OCI-LY3 (cell line): Measurements from ENCODE around the gene RFPL3.
"Not testable (repeated sequence)": the region's sequence is repeated elsewhere in the genome, so short reads cannot be mapped to it uniquely, and the experiment has no call there.

Experiments used
- H2AFZ ChIP-seq: fragments of 200-600, 300-600 bp; shearing (Covaris generic); 2 replicates; pipeline ENCODE4 v1.6.0; 2014; ENCODE audit warnings: antibody characterized with exemption, low read depth, low read length
- H3K27ac ChIP-seq: fragments of 200-600, 300-600 bp; sonication (generic); 2 replicates; pipeline ENCODE4 v1.5.1; 2014; ENCODE audit warnings: mild to moderate bottlenecking, low read length, moderate library complexity, mixed read lengths
- H3K27me3 ChIP-seq: fragments of 200-600, 300-600 bp; sonication (generic); 2 replicates; pipeline ENCODE4 v1.6.1; 2014; ENCODE audit warnings: low read depth, low read length, mixed read lengths
- H3K36me3 ChIP-seq: fragments of 200-600, 300-600 bp; sonication (generic); replicated peaks from 2 replicates; pipeline ENCODE3; 2014; ENCODE audit warnings: low read depth, low read length, mixed read lengths
- H3K4me1 ChIP-seq: fragments of 300-600, 200-600 bp; sonication (generic); 2 replicates; pipeline ENCODE4 v1.6.1; 2014; ENCODE audit warnings: low read length, mixed read lengths
- H3K4me2 ChIP-seq: fragments of 200-600, 300-600 bp; sonication (generic); 2 replicates; pipeline ENCODE4 v1.6.1; 2014; ENCODE audit warnings: low read length, mixed read lengths
- H3K4me3 ChIP-seq: fragments of 300-600, 200-600 bp; sonication (generic); 2 replicates; pipeline ENCODE4 v1.5.1; 2014; ENCODE audit warnings: antibody characterized with exemption, mild to moderate bottlenecking, low read length, moderate library complexity
- H3K79me2 ChIP-seq: fragments of 300-600, 200-600 bp; shearing (Covaris generic); 2 replicates; pipeline ENCODE4 v1.6.1; 2014; ENCODE audit warnings: mild to moderate bottlenecking, low read length, mixed read lengths
- H3K9ac ChIP-seq: fragments of 300-600, 200-600 bp; shearing (Covaris generic); 2 replicates; pipeline ENCODE4 v1.6.0; 2014; ENCODE audit warnings: mild to moderate bottlenecking, low read length, moderate library complexity
- H3K9me3 ChIP-seq: fragments of 200-600, 300-600 bp; shearing (Covaris generic); 2 replicates; pipeline ENCODE4 v1.6.1; 2014; ENCODE audit warnings: low read length, mixed read lengths; ENCODE audit not compliant: insufficient read depth
- H4K20me1 ChIP-seq: fragments of 200-600, 300-600 bp; sonication (generic); 2 replicates; pipeline ENCODE4 v1.6.1; 2016; ENCODE audit warnings: low read length, mixed read lengths; ENCODE audit not compliant: insufficient read depth
- CTCF ChIP-seq: fragments of 200-600, 300-600 bp; sonication (generic); IDR thresholded peaks from 2 replicates; pipeline ENCODE4 v1.5.1; 2014; ENCODE audit warnings: antibody characterized with exemption, low read length, low read depth
- EZH2phosphoT487 ChIP-seq: fragments of 200-600 bp; shearing (Covaris generic); IDR thresholded peaks from 2 replicates; pipeline ENCODE4 v1.6.1; 2018; ENCODE audit warnings: antibody characterized with exemption, mixed run types, low read depth

RFPL3 gene

GRCh38 chr22:32353292-32353691, 4.4 kb upstream of the RFPL3 start:
- Histone ChIP-seq H3K27me3 (no peaks in the 10 kb centered on the region), H3K4me3 (no peak overlapping the region), H3K27ac (no peak overlapping the region), H3K9me3 (no peaks in the 10 kb centered on the region), H3K36me3 (no peaks in the 10 kb centered on the region), H2AFZ (no peak overlapping the region), H3K79me2 (no peaks in the 10 kb centered on the region), H3K4me1 (no peaks in the 10 kb centered on the region), H4K20me1 (no peaks in the 10 kb centered on the region), H3K4me2 (no peak overlapping the region), H3K9ac (no peak overlapping the region)
- TF ChIP-seq EZH2phosphoT487 (no peak), CTCF (no peak)

GRCh38 chr22:32353840-32354239, 3.8 kb upstream of the RFPL3 start:
- H3K4me3 ChIP-seq, result no peak overlapping the region
- H4K20me1 ChIP-seq, result no peaks in the 10 kb centered on the region
- H3K9ac ChIP-seq, result no peak overlapping the region
- H3K27ac ChIP-seq, result no peak overlapping the region
- no peaks in the 10 kb centered on the region for H3K79me2 ChIP-seq
- no peak overlapping the region for H3K4me2 ChIP-seq
- TF ChIP-seq EZH2phosphoT487, result no peak
- TF ChIP-seq CTCF, result no peak
- H3K36me3 ChIP-seq, result no peaks in the 10 kb centered on the region
- H3K4me1 ChIP-seq, result no peaks in the 10 kb centered on the region
- no peaks in the 10 kb centered on the region for H3K27me3 ChIP-seq
- no peak overlapping the region for H2AFZ ChIP-seq
- H3K9me3 ChIP-seq, result no peaks in the 10 kb centered on the region

- H3K79me2 ChIP-seq, result no peaks in the 10 kb centered on the region
- H3K9me3 ChIP-seq, result no peaks in the 10 kb centered on the region
- H4K20me1 ChIP-seq, result no peaks in the 10 kb centered on the region
- no peak overlapping the region for H3K27ac ChIP-seq
- H3K4me1 ChIP-seq, result no peaks in the 10 kb centered on the region
- TF ChIP-seq CTCF, result no peak
- TF ChIP-seq EZH2phosphoT487, result no peak
- no peak overlapping the region for H2AFZ ChIP-seq
- H3K36me3 ChIP-seq, result no peaks in the 10 kb centered on the region
- H3K4me3 ChIP-seq, result no peak overlapping the region
- no peak overlapping the region for H3K9ac ChIP-seq
- no peaks in the 10 kb centered on the region for H3K27me3 ChIP-seq
- no peak overlapping the region for H3K4me2 ChIP-seq
Measured at GRCh38 chr22:32354360-32355351, 3.0 kb upstream of the RFPL3 start.

GRCh38 chr22:32355760-32356159, 1.9 kb upstream of the RFPL3 start:
- Histone ChIP-seq H4K20me1 (no peaks in the 10 kb centered on the region), H3K79me2 (no peaks in the 10 kb centered on the region), H3K27ac (no peak overlapping the region), H3K27me3 (no peaks in the 10 kb centered on the region), H2AFZ (no peak overlapping the region), H3K9ac (no peak overlapping the region), H3K36me3 (no peaks in the 10 kb centered on the region), H3K4me1 (no peaks in the 10 kb centered on the region), H3K4me2 (no peak overlapping the region), H3K4me3 (no peak overlapping the region), H3K9me3 (no peaks in the 10 kb centered on the region)
- peak; percentile 20 for TF ChIP-seq CTCF
- no peak for TF ChIP-seq EZH2phosphoT487

- not testable (repeated sequence) for H3K4me1 ChIP-seq
Measured at GRCh38 chr22:32360096-32360495, 2.4 kb downstream of the RFPL3 start.

More at GRCh38 chr22:32360096-32360495, 2.4 kb downstream of the RFPL3 start:
- H3K36me3 ChIP-seq, H3K79me2 ChIP-seq, H3K9ac ChIP-seq, H3K27me3 ChIP-seq, H4K20me1 ChIP-seq, H2AFZ ChIP-seq, H3K9me3 ChIP-seq, H3K4me2 ChIP-seq, H3K4me3 ChIP-seq, H3K27ac ChIP-seq: not testable (repeated sequence)
